ENCODE results near the gene MYT1. TPM values are rescaled to one million over a fixed set of nuclear protein-coding genes. Genes with fewer than 3 reads are reported as not detected.

The MYT1 gene
- total and polyA plus RNA-seq, 2 of the 13 experiments (the other 11 are each of a cell fraction or from before 2014, with no cell fraction given), result 0.58 to 2.5 TPM

GRCh38 chr20:64253000-64253383, 88.7 kb downstream of the MYT1 start (continued):
- TF ChIP-seq PRDM15 (CRISPR knock-in tag; IDR thresholded peaks at IDR 0.05) (no peak), EHMT2 (IDR thresholded peaks at IDR 0.05; ENCODE audit: borderline replicate concordance, low read depth, low read length) (no peak), RELA (CRISPR knock-in tag; IDR thresholded peaks at IDR 0.05) (no peak), GZF1 (CRISPR knock-in tag; IDR thresholded peaks at IDR 0.05) (no peak), ZBTB49 (CRISPR knock-in tag; IDR thresholded peaks at IDR 0.05; ENCODE audit: borderline replicate concordance) (no peak), ZNF543 (CRISPR knock-in tag; IDR thresholded peaks at IDR 0.05) (no peak), ZNF235 (CRISPR knock-in tag; IDR thresholded peaks at IDR 0.05; ENCODE audit: borderline replicate concordance) (no peak), TOE1 (CRISPR knock-in tag; IDR thresholded peaks at IDR 0.05) (no peak), TBX3 (IDR thresholded peaks at IDR 0.05; ENCODE audit: borderline replicate concordance) (0 out of 2 replicates have a peak, but pooled peaks have one; percentile 19), FOXA1 (IDR thresholded peaks at IDR 0.05) (0 out of 2 replicates have a peak, but pooled peaks have one; percentile 9), FOXA1 (CRISPR knock-in tag; IDR thresholded peaks at IDR 0.05) (no peak), GABPA (IDR thresholded peaks at IDR 0.05; ENCODE audit: low read depth, low read length) (no peak), GABPA (CRISPR knock-in tag; IDR thresholded peaks at IDR 0.05; ENCODE audit: low read depth) (no peak), ZBTB38 (CRISPR knock-in tag; IDR thresholded peaks at IDR 0.05) (no peak), SATB2 (CRISPR knock-in tag; IDR thresholded peaks at IDR 0.05) (no peak), FOXA3 (CRISPR knock-in tag; IDR thresholded peaks at IDR 0.05) (no peak), IKZF1 (IDR thresholded peaks at IDR 0.05) (no peak), HINFP (CRISPR knock-in tag; IDR thresholded peaks at IDR 0.05; ENCODE audit: low read depth) (no peak), MAF1 (CRISPR knock-in tag; IDR thresholded peaks at IDR 0.05; ENCODE audit: borderline replicate concordance) (no peak)

Measured in HepG2 (cell line).